SK-N-DZ (cell line): ENCODE measurements around the gene DCLK2. TPM values are rescaled to one million over a fixed set of nuclear protein-coding genes. Genes with fewer than 3 reads are reported as not detected.

Experiments
- DNase-seq: peaks from one replicate; pipeline ENCODE4 v3.0.0-alpha.2; 2015; ENCODE audit warnings: low spot score
- polyA plus RNA-seq, 2 experiments: library from polyadenylated mRNA; depleted of rRNA; stranded (reverse); fragments of >200 nt; gene quantifications; 2 replicates each; pipeline ENCODE4 v1.2.3, GENCODE V29; 2014

Gene DCLK2
- 19.7 and 21.2 TPM in 2 replicates for polyA plus RNA-seq (2014; cell fraction: cytosol; rRNA removed)
- polyA plus RNA-seq (2014; cell fraction: nucleus; rRNA removed): 13.4 and 18.4 TPM in 2 replicates

DNA sequence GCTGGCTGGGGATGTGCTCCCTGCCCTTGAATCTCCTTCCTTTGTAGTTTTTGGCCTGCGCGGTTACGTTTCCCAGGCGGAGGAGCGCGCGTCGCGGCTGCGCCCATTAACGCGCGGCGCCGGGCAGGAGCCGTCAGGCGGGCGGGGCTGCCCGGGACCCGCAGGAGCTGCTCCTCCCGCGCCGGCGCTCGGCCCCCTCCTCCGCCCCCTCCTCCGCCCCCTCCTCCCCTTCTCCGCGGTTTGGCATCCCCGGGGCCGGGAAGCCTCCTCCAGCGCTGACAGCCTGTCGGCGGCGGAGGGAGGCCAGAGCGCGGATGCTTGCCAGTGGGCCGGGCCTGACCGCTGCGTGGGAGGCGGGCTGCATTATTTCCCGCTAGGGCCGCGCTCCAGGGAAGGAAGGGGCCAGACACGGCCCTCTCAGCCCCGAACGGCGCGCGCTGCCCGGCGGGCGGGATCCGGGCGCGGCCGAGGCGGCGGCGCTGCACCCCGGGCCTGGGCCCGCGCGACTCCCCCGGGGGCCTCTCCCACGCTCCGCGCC, at the start of gene DCLK2:
Gene DCLK2, plus strand, starts transcription at position 405 of the 538 bp plus-strand sequence. CDS start 583 bp downstream, outside the sequence.
- peak; percentile 74 for DNase-seq

DNA sequence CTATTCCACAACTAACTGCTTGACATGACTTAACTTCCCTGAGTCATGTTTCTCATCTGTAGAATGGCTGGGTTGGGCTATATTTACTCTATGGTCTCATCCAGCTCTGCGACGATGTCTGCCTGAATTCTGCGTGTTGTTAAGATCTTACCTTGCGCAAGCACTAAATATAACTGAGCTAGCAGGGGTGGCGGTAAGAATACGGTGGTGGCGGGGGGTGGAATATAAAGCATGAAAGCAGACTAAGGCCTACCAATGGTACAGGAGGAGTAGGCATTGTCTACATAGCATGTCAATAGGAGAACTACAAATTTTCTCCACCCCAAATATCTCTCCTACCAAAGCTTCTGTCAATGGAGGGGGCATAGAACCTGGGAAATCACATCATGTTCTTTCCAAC, 45.7 kb upstream of the DCLK2 start:
- DNase-seq: no peak

DNA sequence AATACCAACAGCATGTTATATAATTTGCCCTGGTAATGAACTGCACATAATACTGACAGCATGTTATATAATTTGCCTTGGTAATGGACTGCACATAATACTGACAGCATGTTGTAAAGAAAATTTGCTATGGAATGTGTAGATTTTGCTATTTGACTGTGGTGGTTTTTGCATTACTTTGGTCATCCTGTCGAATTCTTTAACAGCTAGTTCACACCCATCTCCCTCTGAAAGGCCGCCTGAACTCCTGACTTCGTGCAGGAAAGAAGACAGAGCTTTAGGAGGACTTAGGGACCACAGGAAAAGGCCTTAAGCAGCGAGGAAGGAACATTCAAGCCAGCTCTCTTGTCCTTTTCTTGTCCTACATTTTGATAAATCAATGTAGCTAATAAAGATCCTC, 45.2 kb upstream of the DCLK2 start:
- no peak for DNase-seq

DNA sequence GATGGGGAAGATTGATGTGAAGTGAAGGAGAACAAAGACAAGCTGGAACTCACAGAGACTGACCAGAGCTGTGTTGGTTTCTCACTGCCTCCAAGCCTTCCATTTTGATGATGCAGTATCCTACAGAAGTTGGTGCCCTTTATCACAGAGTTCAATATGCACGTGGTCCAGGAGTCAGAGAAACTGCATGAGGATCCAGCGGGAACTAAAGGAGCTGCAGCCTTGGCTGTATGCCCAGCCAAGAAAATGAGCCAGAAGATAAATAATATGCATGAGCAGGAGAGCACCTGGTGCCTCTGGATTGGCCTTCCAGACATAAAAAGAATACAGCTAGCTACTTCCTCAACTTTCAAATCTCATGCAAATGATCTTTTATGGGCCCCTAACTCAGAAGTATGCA, 44.3 kb upstream of the DCLK2 start:
- DNase-seq: no peak

DNA sequence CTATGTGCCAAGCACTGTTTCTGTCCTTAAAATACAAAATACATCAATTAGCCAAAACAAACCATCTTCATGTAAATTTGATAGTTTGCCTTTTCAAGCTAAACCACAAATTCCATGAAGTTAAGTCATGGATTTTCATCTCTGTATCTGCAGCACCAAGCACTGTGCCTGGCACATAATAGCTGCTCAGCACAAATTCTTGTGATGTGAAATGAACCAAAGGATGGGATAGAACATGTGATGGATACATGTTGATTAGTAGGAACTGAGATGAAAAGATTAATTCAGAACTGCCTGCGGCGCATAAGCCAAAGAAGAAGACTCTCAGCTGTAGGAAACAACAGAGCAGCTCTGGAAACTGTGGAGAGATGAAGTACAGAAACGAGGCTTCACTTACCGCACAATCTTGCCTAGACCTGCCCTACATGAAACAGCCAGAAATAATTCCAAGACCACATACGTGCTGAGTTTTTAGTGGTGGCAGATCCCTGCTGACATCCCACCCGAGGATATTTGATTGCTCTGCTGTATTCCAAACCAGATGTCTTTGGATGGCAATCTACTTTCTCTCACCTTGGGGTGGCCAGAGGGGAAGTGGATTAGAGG, 40.9 kb upstream of the DCLK2 start:
- DNase-seq: no peak

DNA sequence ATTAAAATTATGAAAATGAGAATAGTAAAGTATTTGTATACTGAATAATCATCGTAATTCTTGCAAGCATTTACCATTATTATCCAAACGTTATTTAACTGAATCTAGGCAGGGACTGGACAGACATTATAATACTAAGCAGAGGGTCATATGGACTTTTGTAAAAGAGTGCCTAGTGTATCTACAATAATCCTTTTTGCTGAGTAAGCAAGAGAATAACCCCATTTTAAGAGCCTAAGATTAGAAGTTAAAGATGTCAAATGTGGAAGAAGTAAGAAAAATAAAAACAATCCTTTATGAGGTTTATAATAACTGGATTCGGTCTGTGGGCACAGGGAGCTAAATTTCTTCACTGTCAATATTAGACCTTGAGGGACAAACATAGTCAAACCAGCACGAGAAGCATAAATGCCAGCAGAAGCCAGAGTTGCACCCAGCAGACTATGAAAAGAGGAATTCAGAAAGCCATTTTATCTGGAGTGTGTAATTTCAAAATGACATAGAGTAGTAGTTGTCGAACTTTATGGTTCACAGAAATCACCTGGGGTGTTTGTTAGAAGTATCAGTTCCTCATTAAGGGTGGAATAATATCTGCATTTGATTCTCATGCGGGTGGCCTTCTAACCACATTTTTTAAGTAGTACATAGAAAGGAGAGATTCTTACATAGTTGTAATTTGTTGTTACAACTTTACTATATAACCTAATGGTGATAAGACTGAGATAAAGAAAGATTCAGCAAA, 39.7 kb upstream of the DCLK2 start:
- no peak for DNase-seq

DNA sequence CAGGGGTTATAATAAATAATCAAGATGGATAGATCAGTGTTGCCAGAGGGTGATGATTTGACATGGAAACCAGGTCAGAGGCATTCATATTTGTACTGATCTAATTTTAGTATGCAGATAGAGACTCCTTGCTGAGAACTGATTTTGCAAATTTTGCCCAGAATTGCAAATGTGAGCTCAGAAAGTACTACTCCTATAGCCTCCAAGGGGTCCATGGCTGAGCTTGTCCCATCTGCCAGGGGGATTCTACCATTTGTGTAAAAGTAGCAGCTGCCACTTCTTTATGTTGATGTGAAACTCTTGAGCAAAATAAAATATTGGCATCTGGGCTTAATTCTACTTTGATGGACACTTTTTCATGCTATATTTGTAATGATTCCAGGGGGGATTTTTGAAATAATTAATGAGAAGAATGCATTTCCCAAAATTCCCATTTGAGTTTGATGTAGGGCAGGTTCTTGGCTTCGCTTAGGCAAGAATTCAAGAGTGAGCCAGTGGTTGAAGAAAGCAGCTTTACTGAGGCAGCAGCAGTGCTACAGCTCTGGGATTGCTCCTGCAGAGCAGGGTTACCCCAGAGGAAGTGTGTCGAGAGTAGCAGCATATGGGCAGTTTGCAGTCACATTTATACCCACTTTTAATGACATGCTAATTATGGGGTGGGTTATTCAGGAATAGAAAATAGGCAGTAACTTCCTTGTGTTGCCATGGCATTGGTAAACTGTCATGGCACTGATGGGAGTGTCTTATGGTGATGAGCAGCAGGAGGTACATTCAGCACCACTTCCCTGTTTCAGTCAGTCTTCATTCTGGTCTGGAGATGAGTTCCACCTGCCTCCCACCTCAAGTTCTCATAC, 38.7 kb upstream of the DCLK2 start:
- no peak for DNase-seq

DNA sequence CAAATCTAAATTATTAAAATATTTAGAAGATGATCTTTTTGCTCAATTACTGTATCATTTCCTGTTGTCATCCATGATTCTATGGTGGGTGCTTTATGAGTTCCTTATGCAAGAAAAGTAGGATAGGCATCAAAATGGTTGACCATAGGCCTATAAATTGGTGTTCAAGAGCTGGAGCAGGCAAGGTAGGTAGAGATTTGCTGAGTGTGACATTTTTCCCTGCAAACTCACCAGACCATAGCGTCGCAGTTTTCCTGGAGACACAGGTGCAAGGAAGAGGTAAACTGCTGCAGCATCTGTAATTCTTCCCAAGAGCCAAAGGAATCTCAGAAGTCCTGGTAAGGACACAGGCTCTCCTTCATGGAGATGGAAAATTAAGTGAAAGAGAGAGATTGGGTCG, 33.7 kb upstream of the DCLK2 start:
- DNase-seq: no peak

DNA sequence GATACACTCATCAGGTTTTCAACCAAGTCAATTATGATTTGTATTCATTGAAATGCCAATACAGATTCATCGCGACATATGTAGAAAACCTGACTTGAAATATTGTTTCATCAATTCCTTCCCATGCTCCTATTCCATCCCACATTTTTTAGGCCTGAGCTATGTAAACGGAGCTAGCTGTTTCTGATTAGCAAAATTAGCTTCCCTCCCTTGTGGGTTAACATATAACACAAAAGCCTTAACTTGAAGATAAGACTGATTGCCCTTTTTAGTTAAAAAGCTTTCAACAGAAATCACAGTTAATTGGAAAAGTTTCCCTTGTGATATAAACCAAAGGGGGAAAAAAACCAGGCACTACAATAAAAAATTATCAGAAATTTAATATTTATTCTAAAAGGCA, 32.8 kb upstream of the DCLK2 start:
- no peak for DNase-seq

DNA sequence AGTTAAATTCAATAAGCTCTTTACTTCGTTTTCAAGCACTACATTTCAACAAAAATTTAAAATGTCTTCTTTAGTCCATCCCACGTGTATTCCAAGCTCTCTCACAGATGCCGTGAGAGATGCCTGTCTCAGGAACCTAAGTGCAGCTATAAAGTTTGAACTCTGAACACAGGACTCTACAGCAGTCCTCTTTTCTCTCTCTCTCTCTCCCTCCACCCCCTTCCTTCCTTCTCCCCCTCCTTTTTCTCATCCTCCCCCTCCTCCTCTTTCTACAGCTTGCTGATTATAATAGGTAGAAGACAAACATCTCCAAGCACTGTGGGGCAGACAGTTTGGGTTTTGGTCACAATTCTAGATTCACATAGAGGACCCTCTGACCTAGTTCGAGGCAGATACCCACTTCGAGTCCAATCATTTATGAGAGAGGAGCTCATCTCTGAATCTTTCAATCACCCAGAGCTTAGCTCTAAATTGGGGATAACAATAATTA, 31.5 kb upstream of the DCLK2 start:
- no peak for DNase-seq

DNA sequence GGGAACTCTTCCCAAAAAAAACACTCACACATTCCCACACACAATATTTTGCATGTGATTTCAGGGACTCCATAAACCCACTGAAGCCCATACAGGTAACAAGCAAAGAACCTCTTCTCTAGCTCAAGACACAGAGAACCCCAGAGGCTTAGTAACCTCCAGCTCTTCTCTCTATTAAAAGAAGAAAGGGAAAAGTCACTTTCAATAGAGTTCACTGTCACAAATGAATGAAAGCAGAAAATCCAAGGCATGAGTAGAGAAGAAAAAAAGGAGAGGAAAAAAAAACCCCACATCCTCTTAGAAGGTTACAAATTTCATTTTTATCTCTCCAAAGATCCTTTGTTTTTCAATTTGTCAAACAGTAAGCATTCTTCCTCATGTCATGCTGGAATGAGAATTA, 30.7 kb upstream of the DCLK2 start:
- no peak for DNase-seq

DNA sequence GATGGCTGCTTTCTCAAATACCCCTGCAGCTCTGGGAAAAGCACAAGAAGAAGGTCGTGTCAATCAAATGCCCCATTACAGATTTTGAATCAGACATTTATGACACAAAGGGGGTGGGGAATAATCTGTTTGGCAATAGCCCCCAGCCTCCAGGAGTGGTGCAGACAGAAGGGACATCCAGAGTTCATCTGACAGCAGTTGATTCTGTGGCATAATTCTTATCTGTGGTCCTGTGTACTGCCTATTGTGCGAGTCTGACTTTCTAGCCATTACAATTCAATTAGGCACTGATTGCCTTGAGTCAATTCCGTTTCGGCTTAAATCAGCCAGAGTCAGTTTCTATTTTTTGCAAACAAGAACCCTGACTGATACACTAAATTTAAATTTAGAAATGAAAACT, 28.6 kb upstream of the DCLK2 start:
- peak; percentile 24 for DNase-seq

DNA sequence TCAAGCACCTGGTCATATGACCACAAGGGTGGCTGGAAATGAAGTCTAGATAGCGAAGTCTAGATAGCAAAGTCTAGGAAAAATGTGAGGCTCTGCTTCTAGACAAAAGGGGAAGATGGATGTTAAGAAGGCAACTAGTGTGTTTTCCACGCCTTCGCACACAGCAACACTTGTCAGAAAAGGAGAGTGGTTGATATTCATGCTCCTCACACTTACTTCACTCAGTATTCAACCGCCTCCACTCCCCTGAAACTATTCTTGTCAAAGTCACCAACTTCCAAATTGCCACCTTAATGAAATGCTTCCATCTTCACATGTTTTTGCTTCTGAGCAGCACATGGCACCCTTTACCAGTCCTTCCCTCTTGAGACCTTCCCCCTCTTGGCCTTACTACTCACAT, 27.7 kb upstream of the DCLK2 start:
- DNase-seq: no peak

DNA sequence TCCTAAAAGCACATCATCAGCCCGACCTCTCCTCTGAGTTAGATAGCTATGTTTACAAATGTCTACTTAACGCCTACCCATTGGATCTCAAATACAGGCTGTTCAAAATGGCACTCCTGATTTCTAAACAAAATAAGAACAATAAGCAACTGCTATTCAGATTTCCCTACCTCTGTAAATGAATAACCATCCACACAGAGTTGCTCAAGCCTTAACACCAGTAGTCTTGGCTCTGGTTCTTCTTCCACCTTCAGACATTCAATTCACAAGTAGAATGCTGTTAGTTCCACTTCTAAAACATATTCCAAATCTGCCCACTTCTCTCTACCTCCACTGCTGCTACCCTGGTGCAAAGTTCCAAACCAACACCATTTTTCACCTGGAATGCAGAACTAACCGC, 27.1 kb upstream of the DCLK2 start:
- no peak for DNase-seq

DNA sequence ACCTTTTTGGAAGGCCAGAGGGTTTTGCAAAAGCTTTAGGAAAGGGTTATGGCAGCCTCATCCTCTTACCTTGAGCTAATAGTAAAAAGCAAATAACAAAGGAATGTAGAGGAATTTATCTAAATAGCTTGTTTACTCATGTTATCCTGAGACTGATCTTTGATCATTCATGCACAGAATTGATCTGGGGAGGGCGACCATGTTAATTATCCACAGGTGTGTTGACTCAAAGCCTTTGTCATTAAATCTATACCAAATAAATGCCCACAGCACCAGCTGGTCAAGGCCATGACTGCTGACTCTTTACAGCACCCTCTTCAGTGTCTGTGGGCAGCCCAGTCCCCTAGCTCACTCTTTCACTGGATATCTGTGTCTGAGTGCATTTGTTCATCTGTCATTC, 22.8 kb upstream of the DCLK2 start:
- no peak for DNase-seq

DNA sequence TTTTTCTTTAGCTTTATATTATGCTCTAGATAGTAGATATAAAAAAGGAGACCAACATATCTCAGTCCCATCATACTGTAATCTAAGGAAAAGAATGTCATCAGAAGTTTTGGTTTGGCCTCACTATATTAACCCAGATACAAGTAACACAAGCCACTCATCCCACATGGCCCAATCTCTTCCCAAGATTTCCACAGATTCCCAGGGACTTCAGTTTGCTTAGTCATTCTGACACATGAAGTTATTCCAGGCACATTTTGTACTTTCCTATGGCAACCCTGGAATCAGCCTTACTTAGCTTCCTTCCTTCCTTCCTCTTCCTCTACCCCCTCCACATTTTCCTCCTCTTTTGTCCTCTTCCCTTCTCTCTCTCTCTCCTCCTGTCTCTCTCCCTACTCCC, 21.7 kb upstream of the DCLK2 start:
- DNase-seq: no peak

DNA sequence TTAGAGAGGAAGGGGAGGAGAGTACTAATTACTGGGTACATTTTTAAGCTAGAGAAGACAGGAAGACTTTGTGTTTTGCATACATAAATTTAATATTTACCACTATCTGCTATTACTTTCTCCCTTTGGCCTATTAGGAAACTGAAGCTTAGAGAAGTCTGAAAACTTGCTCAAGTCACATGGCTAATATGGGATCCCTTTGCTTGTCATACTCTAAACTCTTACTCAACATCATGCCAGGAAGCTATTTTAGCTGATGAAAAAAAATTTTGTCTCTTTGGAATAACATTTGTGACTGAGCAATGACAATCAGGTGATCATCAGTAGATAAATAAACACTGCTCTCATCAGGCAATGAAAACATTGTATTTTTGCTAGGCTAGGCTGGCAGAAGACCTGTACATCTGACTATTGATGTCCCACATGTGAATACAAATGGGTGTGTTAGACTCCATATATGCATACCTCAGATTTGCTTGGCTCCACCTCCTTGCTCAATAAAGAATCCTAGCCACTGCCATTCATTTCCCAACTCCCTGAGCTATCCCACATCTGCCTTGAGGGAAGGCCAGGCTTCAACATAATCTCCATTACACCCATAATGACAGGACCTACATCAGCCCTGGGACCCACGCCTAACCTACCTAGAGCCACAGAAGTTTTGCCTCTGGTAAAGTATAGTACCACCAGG, 17.0 kb upstream of the DCLK2 start:
- no peak for DNase-seq

DNA sequence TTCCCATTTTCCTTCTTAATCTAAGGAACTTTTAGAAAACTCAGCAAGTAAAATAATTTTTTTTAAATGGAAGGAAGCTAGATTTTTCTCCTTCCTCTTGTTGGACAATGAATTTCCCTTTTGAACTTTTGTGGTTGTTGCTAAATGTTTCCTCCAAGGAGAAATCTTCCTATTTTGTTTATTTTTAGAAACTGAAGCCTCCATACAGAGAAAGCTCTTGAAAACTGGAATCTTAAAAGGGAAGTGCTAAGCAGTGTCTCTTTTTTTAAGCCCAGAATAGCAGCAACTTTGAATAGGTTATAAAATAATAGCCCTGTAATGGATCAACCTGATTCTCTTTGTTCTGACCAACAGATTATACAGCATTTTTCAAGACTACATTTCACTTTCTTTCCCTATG, 15.1 kb upstream of the DCLK2 start:
- DNase-seq: no peak

DNA sequence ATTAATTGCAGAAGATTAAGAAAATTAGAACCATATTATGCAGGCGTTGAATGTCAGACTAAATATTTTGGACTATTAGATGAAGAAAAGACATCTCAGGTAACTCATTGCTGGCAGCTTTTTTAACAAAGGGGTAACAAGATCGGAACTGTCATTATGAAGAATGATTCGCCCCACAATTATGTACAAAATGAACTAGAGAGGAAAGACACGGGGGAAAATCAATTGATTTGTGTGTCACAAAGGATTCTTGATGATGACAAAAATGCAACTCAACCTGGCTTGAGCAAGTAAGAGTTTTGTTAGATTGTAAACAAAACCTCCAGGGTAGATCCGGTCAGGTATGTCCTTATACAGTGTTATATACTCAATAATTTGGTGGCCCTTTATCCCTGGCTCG, 12.5 kb upstream of the DCLK2 start:
- DNase-seq: no peak

DNA sequence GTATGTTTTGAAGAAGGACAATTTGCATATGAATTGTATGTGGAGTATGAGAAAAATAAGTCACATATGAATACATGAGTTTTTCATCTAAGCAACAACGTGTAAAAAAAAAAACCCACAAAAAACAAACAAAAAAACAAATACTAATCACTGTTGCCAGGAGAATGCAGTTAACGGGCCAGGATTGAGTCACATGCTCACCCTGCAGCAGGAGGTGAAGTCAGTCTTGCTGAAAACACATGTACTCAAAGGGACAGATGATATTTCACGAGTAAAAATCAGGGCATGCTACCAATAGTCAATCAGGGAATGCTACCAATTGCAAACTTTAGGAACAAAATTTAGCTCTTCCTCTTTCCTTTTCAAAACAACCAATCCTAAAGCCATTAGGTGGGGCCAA, 10.4 kb upstream of the DCLK2 start:
- no peak for DNase-seq

DNA sequence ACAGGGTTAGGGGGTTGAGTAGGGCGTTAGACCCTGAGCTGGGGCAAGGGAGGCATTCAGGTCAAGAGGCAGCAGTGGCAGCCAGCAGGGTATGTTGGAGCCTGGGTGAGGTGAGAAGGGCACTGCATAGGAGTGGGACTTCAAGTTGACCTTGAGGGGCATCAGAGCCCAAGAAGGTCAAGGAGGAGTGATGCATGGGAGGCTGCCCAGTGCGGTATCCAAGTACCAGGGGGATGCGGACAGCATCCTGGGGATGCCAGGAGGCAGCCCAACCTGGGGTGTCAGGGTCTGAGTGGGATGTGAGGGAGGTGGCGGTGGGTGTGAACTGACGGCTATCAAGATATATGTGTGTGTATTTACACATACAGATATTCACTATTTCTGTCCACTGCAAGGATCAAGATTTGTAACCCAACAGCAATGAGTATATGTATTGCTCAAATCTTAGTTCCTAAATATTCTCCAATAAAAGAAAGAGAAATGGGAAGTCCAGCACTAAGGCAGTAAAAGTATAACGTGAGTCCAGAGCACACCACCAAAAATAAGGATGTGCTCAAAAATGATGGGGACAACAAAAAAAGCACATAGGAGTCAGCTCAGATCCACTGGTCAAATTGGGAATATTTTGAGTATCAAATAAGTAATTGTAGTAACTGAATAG, 9.8 kb upstream of the DCLK2 start:
- DNase-seq: no peak
